Activated T-cell treated with anti-CD3 and anti-CD28 coated beads for 24 hours (primary cell): ENCODE data around the gene SAXO1.
"Not testable (repeated sequence)": the region's sequence is repeated elsewhere in the genome, so short reads cannot be mapped to it uniquely, and the experiment has no call there.

Experiments
- DNase-seq: peaks from one replicate; pipeline ENCODE4 v3.0.0-alpha.2; 2020; ENCODE audit warnings: low read depth

SAXO1 gene

GRCh38 chr9:18999173-18999785 lies 33.7 kb downstream of the SAXO1 start:
- no peak for DNase-seq

GRCh38 chr9:18997151-18997550 lies 35.9 kb downstream of the SAXO1 start:
- no peak for DNase-seq

- DNase-seq, result no peak
These were observed 36.8 kb downstream of the SAXO1 start for GRCh38 chr9:18996211-18996610.

GRCh38 chr9:18994263-18994916 lies 38.6 kb downstream of the SAXO1 start:
- no peak for DNase-seq

GRCh38 chr9:18991197-18991596 lies 41.8 kb downstream of the SAXO1 start:
- DNase-seq, result not testable (repeated sequence)

GRCh38 chr9:18990494-18990893 lies 42.5 kb downstream of the SAXO1 start:
- no peak for DNase-seq

- DNase-seq, result no peak
These were observed 43.1 kb downstream of the SAXO1 start for GRCh38 chr9:18989865-18990264.

- DNase-seq, result no peak
These were observed 43.9 kb downstream of the SAXO1 start for GRCh38 chr9:18989097-18989496.

- no peak for DNase-seq
These were observed 45.0 kb downstream of the SAXO1 start for GRCh38 chr9:18988003-18988402.

GRCh38 chr9:18985996-18986395 lies 47.0 kb downstream of the SAXO1 start:
- no peak for DNase-seq

GRCh38 chr9:18985464-18985951 lies 47.5 kb downstream of the SAXO1 start:
- DNase-seq, result no peak

GRCh38 chr9:18982262-18982620 lies 50.8 kb downstream of the SAXO1 start:
- no peak for DNase-seq

- no peak for DNase-seq
These were observed 51.3 kb downstream of the SAXO1 start for GRCh38 chr9:18981476-18982261.

- DNase-seq, result no peak
These were observed 52.8 kb downstream of the SAXO1 start for GRCh38 chr9:18980189-18980588.

GRCh38 chr9:18979367-18979766 lies 53.6 kb downstream of the SAXO1 start:
- DNase-seq, result no peak

GRCh38 chr9:18978188-18978587 lies 54.8 kb downstream of the SAXO1 start:
- DNase-seq, result no peak

GRCh38 chr9:18976709-18977531 lies 56.1 kb downstream of the SAXO1 start:
- DNase-seq, result no peak

GRCh38 chr9:18976221-18976708 lies 56.7 kb downstream of the SAXO1 start:
- no peak for DNase-seq

- no peak for DNase-seq
These were observed 59.7 kb downstream of the SAXO1 start for GRCh38 chr9:18973348-18973747.

GRCh38 chr9:18972675-18973074 lies 60.3 kb downstream of the SAXO1 start:
- no peak for DNase-seq

- DNase-seq, result no peak
These were observed 61.1 kb downstream of the SAXO1 start for GRCh38 chr9:18971909-18972308.

GRCh38 chr9:18971404-18971803 lies 61.6 kb downstream of the SAXO1 start:
- DNase-seq, result no peak
